Measurements from ENCODE around the gene DENND6B. TPM values are rescaled to one million over a fixed set of nuclear protein-coding genes. Genes with fewer than 3 reads are reported as not detected.

DENND6B gene
- total RNA-seq, 2 donors from 2014 or later: 0.85 to 1.0 TPM

- peaks cover 0 to 29% of the 10 kb centered on the region in 2 donors for H3K4me1 ChIP-seq
- H3K27ac ChIP-seq: no peak overlapping the region
- no peak overlapping the region for H3K4me3 ChIP-seq
- no peaks in the 10 kb centered on the region for H3K9me3 ChIP-seq
- H3K36me3 ChIP-seq: no peaks in the 10 kb centered on the region
- H3K27me3 ChIP-seq: no peaks in the 10 kb centered on the region
- no peak for TF ChIP-seq CTCF (IDR thresholded peaks at IDR 0.05)
- DNase-seq (ENCODE audit: low spot score): no peak
These were observed 15.0 kb downstream of the DENND6B start for GRCh38 chr22:50311606-50312351.

GRCh38 chr22:50310949-50311444 lies 15.8 kb downstream of the DENND6B start:
- H3K4me3 ChIP-seq: no peak overlapping the region
- no peak for TF ChIP-seq CTCF (IDR thresholded peaks at IDR 0.05)
- H3K27ac ChIP-seq: no peak overlapping the region
- H3K36me3 ChIP-seq: no peaks in the 10 kb centered on the region
- no peak for DNase-seq (ENCODE audit: low spot score)
- H3K4me1 ChIP-seq: peaks cover 0 to 36% of the 10 kb centered on the region in 2 donors
- no peaks in the 10 kb centered on the region for H3K9me3 ChIP-seq
- no peaks in the 10 kb centered on the region for H3K27me3 ChIP-seq

GRCh38 chr22:50310031-50310722 lies 16.6 kb downstream of the DENND6B start:
- Histone ChIP-seq H3K9me3 (no peaks in the 10 kb centered on the region), H3K4me1 (peaks cover 0 to 45% of the 10 kb centered on the region in 2 donors), H3K27ac (no peak overlapping the region), H3K4me3 (no peak overlapping the region), H3K27me3 (no peaks in the 10 kb centered on the region), H3K36me3 (no peaks in the 10 kb centered on the region)
- DNase-seq (ENCODE audit: low spot score): no peak
- no peak for TF ChIP-seq CTCF (IDR thresholded peaks at IDR 0.05)

- Histone ChIP-seq H3K4me1 (peaks cover 0 to 50% of the 10 kb centered on the region in 2 donors), H3K27me3 (no peaks in the 10 kb centered on the region), H3K9me3 (no peaks in the 10 kb centered on the region), H3K4me3 (no peak overlapping the region), H3K36me3 (no peaks in the 10 kb centered on the region), H3K27ac (peak overlapping the region; percentile 79 to 91)
- TF ChIP-seq CTCF (IDR thresholded peaks at IDR 0.05): no peak
- DNase-seq (ENCODE audit: low spot score): no peak
These were observed 17.2 kb downstream of the DENND6B start for GRCh38 chr22:50309601-50309991.

- Histone ChIP-seq H3K36me3 (no peaks in the 10 kb centered on the region), H3K27me3 (no peaks in the 10 kb centered on the region), H3K27ac (peak overlapping the region; percentile 79 to 91), H3K9me3 (no peaks in the 10 kb centered on the region), H3K4me3 (no peak overlapping the region), H3K4me1 (peaks cover 0 to 54% of the 10 kb centered on the region in 2 donors)
- TF ChIP-seq CTCF (IDR thresholded peaks at IDR 0.05): no peak
- DNase-seq (ENCODE audit: low spot score): no peak
These were observed 17.7 kb downstream of the DENND6B start for GRCh38 chr22:50308986-50309600.

All from right atrium auricular region (tissue), 2 donors.